GM18508 (cell line): ENCODE data around the gene COL16A1.

ENCODE experiments used
- ATAC-seq: cut with Tn5 transposase; IDR thresholded peaks from one replicate; pipeline ENCODE4 v1.9.1; 2021; ENCODE audit warnings: moderate number of reproducible peaks; ENCODE audit not compliant: insufficient read depth, unreplicated experiment

COL16A1 gene

DNA sequence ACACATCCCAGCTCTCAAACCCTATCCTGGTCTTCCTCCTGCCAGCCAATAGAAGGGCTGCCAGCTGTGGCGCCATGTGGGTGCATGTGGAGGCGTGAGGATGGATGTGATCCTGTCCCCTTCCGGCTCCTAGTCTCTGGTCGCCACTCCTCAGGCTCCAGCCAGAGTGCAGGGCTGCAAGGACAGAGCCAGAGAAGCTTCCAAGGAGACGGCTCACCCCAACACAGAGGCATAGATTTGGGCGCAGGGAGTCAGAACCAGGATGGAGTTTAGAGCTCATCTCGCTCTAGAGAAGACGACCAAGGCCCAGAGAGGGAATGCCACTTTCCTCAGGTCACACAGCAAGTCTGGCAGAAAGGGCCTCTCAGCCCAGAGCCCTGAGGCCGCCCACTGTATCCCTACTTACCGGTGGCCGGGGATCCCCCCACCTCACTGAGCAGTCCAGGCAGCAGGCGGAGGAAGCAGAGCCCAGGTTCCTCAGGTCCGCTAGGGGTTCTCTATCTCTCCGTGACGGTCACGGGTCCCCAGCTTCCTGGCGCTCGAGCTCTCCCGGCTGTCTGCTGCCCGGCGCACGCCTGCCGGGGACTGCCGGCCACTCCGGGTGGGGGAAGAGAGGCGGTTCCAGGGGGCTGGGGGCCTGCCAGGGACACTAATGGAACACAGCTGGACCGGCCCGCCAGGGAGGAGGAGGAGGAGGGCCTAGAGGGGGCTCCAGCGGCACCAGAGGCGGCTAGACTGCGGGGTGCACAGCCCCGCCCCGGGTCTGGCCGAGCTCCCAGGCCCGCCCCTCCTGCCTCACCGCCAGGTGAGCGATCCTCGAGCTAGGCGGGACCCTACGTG lies at the start of gene COL16A1:
TSS of gene COL16A1 (minus strand) at position 587 of the 840 bp plus-strand sequence. CDS start 1,824 bp downstream, outside the sequence.
- no peak for ATAC-seq

GRCh38 chr1:31752952-31753475 lies 49.2 kb upstream of the COL16A1 start:
- no peak for ATAC-seq

DNA sequence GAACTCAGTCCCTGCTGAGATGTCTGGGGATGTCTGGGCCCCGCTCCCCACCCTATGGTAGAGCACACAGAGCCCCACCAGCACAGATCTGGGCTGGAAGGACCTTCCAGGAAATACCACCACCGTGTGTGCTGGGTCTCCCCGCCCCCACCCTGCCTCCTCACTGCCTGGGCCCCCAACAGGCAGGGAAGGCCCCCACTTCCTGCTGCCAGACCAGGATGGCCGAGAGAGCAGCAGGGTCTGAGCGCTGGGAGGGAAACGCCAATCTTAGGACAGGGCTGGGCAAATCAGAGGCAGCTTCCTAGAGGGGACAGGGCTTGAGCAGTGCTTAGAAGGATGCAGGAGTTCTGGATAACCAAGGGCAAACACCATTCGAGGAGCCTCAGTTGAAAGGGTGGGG lies 48.4 kb upstream of the COL16A1 start:
- no peak for ATAC-seq

DNA sequence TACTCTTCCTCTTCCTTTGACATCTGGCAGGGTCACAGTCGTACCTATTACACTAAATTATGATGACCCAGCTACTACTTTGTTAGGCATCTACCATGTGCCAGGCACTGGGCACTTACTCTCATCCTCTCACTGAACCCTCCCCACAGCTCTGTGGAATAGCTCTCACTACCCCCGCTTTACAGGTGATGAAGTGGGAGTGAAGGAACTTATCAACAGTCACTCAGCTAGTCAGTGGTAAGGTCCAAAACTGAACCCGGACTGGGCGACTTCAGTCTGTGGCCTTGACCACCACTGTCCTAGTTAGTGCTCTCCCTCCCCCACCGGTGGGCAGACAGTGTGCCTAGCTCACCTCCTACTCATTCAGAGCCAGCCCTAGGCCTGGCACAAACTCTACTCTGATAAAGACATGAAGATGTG lies 48.0 kb upstream of the COL16A1 start:
- ATAC-seq = no peak

DNA sequence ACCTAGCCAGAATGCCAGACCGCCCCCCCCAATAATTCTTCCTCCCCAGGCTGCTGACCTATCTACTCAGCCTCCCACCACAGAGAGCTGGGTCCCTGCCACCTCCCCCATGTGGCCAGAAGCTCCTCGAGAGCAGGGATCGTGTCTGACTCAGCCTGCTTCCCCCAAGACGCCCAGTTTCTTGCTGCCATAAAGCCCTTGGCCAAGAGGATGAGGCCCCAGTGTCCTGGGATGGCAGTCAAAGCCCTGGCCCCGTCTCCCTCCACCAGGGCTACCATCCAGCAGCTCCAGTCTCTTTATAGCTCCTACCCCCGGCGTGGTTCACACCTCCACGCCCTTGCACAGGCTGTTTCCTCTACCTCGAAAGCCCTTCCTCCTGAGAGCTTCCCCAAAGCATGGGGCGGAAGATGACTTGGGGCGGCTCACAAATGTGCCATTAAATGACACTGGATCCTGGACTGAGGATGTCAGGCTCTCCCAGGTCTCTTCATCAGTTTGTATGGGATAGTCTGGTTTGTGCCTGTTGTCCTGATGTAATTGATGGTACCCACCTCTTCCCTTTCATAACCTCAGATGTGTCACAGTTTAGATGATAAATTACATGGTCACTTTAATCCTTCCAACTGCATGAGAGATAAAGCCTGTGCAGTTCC lies 47.2 kb upstream of the COL16A1 start:
- no peak for ATAC-seq

GRCh38 chr1:31749785-31750735 lies 46.2 kb upstream of the COL16A1 start:
- ATAC-seq = no peak

- ATAC-seq = no peak
Measured at GRCh38 chr1:31748365-31748764, 44.5 kb upstream of the COL16A1 start.

DNA sequence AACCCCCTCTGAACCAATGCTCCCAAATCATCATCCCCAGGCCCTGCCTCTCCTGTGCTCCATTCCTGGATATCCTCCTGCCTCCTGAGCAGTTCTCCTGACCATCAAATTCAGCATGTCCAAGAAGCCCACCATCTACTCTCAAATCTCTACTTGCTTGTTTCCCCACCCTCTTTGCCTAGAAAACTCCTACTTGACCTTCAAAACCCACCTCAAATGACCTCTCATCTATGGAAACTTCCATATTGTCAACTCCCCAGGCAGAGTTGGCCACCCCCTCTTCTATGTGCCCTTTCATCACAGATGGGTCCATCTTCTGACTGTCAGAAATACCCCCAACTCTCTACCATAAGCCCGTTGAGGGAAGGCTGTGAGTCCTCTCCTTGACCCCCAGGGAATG lies 43.5 kb upstream of the COL16A1 start:
- no peak for ATAC-seq

DNA sequence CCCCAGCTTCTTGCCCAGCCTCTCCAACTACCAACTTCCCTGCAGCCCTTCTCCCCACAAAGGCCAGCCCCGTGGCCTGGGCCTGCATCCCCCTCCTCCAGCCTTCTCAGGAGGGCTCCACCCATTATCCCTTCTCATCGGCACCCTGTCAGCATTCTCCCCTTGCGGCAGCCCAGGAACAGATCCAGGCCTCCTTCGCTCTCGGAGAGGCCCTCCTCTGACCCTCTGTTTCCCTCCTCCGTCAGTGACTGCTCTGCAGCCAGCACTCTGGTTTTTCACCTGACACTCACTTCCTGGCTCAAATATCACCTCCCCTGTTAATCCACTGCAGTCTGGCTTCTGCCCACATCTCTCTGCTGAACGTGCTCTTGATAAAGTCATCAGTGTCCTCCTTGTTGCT lies 42.9 kb upstream of the COL16A1 start:
- ATAC-seq = no peak

- no peak for ATAC-seq
Measured at GRCh38 chr1:31745946-31746670, 42.3 kb upstream of the COL16A1 start.

DNA sequence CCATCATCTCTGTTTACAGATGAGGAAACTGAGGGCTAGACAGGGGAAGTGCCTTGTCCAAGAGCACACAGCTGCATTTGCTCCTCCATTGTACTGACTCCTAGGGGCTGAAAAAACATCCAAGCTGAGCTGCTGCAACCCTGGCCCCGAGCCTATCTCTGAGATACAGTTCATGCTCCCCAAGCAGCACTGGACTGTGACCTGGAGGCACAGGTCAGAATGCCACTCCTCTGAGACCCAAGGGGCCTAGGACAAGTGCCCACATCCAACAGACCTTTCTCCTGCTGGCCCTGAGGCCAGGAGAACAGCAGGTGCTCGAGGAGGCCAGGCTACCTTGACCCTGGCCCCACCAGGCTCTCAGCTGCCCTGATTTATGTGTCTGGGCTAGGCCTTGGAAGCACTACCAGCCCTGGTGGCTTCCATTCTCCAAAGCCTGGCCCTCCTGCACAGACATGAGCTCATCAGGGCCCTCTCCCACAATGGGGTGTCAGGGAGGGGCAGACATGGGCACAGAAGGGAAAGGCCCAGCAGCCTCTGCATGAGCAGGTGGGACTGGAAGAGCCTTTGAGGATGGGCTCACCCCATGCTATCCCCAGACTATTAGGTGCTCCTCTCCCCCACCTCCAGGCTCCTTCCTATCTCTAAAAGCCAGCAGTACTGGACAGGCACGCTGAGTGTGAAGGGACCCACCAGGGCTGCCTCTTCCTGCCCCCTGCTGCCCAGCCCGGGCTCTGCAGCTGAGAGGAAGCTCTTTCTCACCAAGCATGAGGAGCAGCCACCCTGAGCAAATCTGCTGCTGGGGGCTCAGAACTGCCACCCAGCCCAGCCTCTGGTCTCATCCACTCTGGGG lies 41.5 kb upstream of the COL16A1 start:
- ATAC-seq = no peak

GRCh38 chr1:31744165-31744888 lies 40.5 kb upstream of the COL16A1 start:
- ATAC-seq = no peak

GRCh38 chr1:31742462-31743212 lies 38.8 kb upstream of the COL16A1 start:
- no peak for ATAC-seq

- no peak for ATAC-seq
Measured at GRCh38 chr1:31739346-31739745, 35.5 kb upstream of the COL16A1 start.

DNA sequence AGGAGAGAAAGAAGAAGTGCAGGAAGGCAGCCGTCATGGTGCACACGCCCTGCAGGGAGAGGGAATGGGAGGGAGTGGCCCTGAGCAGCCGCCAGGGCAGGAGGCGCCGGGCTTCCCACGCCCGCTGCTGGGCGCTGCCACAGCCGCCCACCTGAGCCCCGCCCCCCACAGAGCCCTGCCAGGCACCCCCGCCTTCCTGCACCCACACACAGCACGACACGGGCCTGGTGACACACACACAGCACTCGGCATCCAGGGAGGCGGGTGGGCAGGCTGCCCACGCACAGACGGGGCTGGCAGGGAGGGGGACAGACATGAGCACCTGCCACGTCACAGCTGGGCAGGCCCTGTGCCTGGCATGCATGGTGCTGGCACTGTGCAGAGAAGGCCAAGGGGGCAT lies 32.9 kb upstream of the COL16A1 start:
- no peak for ATAC-seq

DNA sequence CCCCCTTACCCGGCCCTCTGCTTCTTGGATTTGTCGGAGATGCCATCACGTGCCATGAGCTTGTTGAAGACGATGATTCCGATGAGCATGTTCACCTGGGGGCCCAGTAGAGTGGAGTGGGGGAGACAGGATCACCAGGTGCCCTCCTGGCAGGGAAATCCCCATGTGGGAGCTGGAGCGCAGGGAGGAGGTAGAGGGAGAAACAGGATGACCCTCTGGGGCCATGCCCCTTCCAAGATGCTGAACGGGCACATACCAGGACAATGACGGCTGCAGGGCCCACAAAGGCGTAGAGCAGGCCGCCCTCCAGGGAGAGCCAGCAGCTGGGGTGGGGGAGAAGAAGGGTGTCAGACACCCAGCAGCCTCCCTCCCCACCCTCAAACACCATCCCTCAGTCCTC lies 31.8 kb upstream of the COL16A1 start:
- no peak for ATAC-seq

DNA sequence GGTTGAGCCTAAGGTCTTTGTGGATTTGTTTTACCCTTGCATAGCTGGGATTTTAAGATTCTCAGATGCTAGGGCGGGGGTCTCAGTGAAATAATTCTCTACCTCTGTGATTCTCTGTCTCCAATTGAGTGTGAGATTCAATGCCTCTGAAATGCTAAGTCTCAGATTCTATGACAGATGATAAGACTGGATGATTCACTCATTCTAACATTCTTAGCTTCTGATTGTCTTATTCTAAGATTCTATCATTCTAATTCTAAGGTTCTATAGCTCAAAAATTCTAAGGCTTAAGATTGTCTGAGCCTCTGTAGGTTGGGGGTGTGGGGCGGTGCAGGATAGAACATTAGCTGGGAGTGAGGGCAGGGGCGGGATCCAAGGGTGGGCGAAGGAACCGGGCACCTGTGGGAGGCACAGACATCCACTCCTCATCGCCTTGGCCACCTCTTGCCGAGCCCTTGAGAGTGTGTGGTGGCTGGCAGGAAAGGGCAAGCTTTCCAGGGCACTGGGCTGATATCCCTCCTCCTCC lies 30.8 kb upstream of the COL16A1 start:
- no peak for ATAC-seq
